Glomerular endothelial cell (primary cell): Measurements from ENCODE around the gene PCDHGA4. TPM values are rescaled to one million over a fixed set of nuclear protein-coding genes. Genes with fewer than 3 reads are reported as not detected.

ENCODE experiments used
- total RNA-seq: library from RNA; depleted of rRNA; stranded (reverse); fragments of >200 nt; gene quantifications from 2 replicates; pipeline ENCODE4 v1.2.3, GENCODE V29; 2015

Gene PCDHGA4
- total RNA-seq, 1 donor from 2014 or later = 9.2 TPM

Other genes with a start within 250 kb of the PCDHGA4 start
- 0.10 and 0.53 TPM in 2 replicates for gene PCDHB4, start 233.2 kb upstream of the PCDHGA4 start, total RNA-seq
- 2.5 and 4.1 TPM in 2 replicates for gene PCDHB5, start 219.8 kb upstream of the PCDHGA4 start, total RNA-seq
- gene PCDHB6, start 205.0 kb upstream of the PCDHGA4 start, total RNA-seq = 0.05 and 0.06 TPM in 2 replicates
- 1.6 and 2.4 TPM in 2 replicates for gene PCDHB7, start 182.4 kb upstream of the PCDHGA4 start, total RNA-seq
- 0.34 and 0.88 TPM in 2 replicates for gene PCDHB8, start 177.2 kb upstream of the PCDHGA4 start, total RNA-seq
- gene PCDHB16, start 172.6 kb upstream of the PCDHGA4 start, total RNA-seq = 0.05 and 1.1 TPM in 2 replicates
- 0.15 and 0.41 TPM in 2 replicates for gene PCDHB9, start 167.9 kb upstream of the PCDHGA4 start, total RNA-seq
- 1.1 and 1.3 TPM in 2 replicates for gene PCDHB10, start 162.7 kb upstream of the PCDHGA4 start, total RNA-seq
- 0.58 and 1.5 TPM in 2 replicates for gene PCDHB11, start 155.4 kb upstream of the PCDHGA4 start, total RNA-seq
- 0.19 and 0.58 TPM in 2 replicates for gene PCDHB12, start 146.3 kb upstream of the PCDHGA4 start, total RNA-seq
- 1.8 and 3.0 TPM in 2 replicates for gene PCDHB13, start 141.1 kb upstream of the PCDHGA4 start, total RNA-seq
- 1.6 and 6.7 TPM in 2 replicates for gene PCDHB14, start 131.7 kb upstream of the PCDHGA4 start, total RNA-seq
- 0.97 and 1.7 TPM in 2 replicates for gene PCDHB15, start 109.6 kb upstream of the PCDHGA4 start, total RNA-seq
- 0.76 TPM in 1 of 2 replicates, not detected in the other for gene SLC25A2, start 51.0 kb upstream of the PCDHGA4 start, total RNA-seq
- gene TAF7, start 34.2 kb upstream of the PCDHGA4 start, total RNA-seq = 51.0 and 52.6 TPM in 2 replicates
- gene PCDHGA1, start 24.5 kb upstream of the PCDHGA4 start, total RNA-seq = 0.39 and 1.2 TPM in 2 replicates
- gene PCDHGA2, start 16.3 kb upstream of the PCDHGA4 start, total RNA-seq = 2.6 and 4.1 TPM in 2 replicates
- 1.6 and 4.0 TPM in 2 replicates for gene PCDHGA3, start 11.2 kb upstream of the PCDHGA4 start, total RNA-seq
- gene PCDHGB1, start 4.9 kb upstream of the PCDHGA4 start, total RNA-seq = 0.82 and 2.3 TPM in 2 replicates
- gene PCDHGB2, start 5.0 kb downstream of the PCDHGA4 start, total RNA-seq = 3.8 and 4.7 TPM in 2 replicates
- 0.82 and 2.1 TPM in 2 replicates for gene PCDHGA5, start 9.1 kb downstream of the PCDHGA4 start, total RNA-seq
- 2.6 and 5.5 TPM in 2 replicates for gene PCDHGB3, start 15.2 kb downstream of the PCDHGA4 start, total RNA-seq
- 4.5 and 6.6 TPM in 2 replicates for gene PCDHGA6, start 18.9 kb downstream of the PCDHGA4 start, total RNA-seq
- 3.6 and 5.3 TPM in 2 replicates for gene PCDHGA7, start 27.7 kb downstream of the PCDHGA4 start, total RNA-seq
- gene PCDHGB4, start 32.7 kb downstream of the PCDHGA4 start, total RNA-seq = 11.1 and 19.5 TPM in 2 replicates
- 0.92 and 2.3 TPM in 2 replicates for gene PCDHGA8, start 37.6 kb downstream of the PCDHGA4 start, total RNA-seq
- 17.5 and 27.2 TPM in 2 replicates for gene PCDHGB5, start 42.9 kb downstream of the PCDHGA4 start, total RNA-seq
- gene PCDHGA9, start 47.8 kb downstream of the PCDHGA4 start, total RNA-seq = 3.3 and 4.5 TPM in 2 replicates
- gene PCDHGB6, start 53.0 kb downstream of the PCDHGA4 start, total RNA-seq = 1.8 and 6.2 TPM in 2 replicates
- gene PCDHGA10, start 58.0 kb downstream of the PCDHGA4 start, total RNA-seq = 4.0 and 12.4 TPM in 2 replicates
- 14.1 and 23.4 TPM in 2 replicates for gene PCDHGB7, start 62.7 kb downstream of the PCDHGA4 start, total RNA-seq
- 12.3 and 17.5 TPM in 2 replicates for gene PCDHGA11, start 66.0 kb downstream of the PCDHGA4 start, total RNA-seq
- gene PCDHGA12, start 75.5 kb downstream of the PCDHGA4 start, total RNA-seq = 10.5 and 23.0 TPM in 2 replicates
- gene PCDHGC3, start 120.9 kb downstream of the PCDHGA4 start, total RNA-seq = 24.3 and 43.0 TPM in 2 replicates
- gene PCDHGC4, start 130.0 kb downstream of the PCDHGA4 start, total RNA-seq = 0.44 and 2.5 TPM in 2 replicates
- 0.24 and 2.5 TPM in 2 replicates for gene PCDHGC5, start 134.1 kb downstream of the PCDHGA4 start, total RNA-seq